Stimulated activated CD8-positive, alpha-beta memory T cell treated with anti-CD3 and anti-CD28 coated beads, Interleukin-7, amount 100 ng/mL, for 4 hours (primary cell): ENCODE results near the gene RHOJ.
"Not testable (repeated sequence)": the region's sequence is repeated elsewhere in the genome, so short reads cannot be mapped to it uniquely, and the experiment has no call there.

Experiments used
- DNase-seq, 2 donors: peaks; one replicate each; pipeline ENCODE4 v3.0.0-alpha.2; 2020; ENCODE audit warnings: low read depth in 2 of 2

Gene RHOJ

DNA sequence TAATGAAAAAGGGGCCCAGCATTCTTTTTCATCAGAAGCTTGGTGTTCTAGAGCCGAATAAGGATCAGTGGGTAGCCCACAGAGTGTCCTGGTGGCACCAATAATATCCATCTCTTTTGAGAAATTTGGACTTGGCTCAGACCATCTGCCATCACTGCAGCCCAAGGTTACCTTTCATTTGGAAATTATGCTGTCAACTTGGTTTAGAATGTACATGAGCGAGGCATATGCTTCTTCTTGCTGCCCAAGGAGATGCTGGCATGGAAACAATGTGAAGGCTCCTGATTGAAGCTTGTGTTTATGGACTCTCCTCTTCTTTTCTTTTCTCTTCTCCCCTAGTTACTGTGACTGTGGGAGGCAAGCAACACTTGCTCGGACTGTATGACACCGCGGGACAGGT lies 64.5 kb downstream of the RHOJ start:
- no peak for DNase-seq

DNA sequence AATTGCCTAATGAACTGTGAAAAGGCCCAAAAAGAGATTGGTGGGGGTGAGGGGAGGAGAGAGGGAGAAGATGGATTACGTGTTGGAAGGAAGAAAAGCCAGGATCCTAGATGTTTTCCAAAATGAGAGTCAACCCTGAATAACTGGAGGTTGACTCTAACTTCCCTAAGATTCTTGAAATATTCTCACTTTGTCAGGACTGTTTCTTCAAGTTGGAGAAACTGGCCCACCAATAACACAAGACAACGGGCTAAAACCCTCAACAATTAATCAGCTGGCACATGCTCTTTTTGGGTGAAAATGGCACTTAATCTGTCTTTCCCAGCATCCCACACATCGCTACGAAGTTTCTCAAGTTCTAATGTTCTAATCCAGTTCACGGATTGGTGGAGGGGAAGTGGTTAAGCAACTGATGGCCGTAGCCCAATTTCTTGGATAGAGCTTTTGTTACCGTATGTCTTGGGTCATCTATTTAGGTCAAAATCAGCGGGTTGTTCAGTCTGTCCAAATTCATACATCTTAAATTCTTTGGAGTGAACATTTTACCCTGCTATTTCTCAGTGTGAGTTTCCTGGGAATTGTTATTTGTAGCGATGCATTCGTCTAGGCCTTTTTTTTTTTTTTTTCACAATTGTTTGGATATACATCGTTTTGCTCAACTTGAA lies 65.5 kb downstream of the RHOJ start:
- DNase-seq, result no peak

DNA sequence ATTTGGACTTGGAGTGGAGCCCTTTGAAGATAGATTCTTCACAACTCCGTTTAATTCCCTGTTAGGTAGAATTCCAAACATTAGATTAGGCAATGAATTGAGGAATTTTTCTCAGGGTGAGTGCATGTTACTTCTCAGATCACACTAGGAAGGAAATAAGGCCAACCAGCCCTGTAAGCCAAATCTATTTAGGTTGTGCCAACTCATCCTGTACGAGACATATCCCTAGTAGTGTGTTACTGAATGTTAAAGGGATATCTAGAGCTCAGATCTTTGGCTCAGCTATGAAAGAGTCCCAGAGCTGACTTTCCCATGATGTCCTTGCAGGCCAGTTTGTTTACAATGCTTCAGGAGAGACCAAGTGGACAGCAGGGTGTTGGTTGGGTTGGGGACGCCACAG lies 68.9 kb downstream of the RHOJ start:
- no peak for DNase-seq

DNA sequence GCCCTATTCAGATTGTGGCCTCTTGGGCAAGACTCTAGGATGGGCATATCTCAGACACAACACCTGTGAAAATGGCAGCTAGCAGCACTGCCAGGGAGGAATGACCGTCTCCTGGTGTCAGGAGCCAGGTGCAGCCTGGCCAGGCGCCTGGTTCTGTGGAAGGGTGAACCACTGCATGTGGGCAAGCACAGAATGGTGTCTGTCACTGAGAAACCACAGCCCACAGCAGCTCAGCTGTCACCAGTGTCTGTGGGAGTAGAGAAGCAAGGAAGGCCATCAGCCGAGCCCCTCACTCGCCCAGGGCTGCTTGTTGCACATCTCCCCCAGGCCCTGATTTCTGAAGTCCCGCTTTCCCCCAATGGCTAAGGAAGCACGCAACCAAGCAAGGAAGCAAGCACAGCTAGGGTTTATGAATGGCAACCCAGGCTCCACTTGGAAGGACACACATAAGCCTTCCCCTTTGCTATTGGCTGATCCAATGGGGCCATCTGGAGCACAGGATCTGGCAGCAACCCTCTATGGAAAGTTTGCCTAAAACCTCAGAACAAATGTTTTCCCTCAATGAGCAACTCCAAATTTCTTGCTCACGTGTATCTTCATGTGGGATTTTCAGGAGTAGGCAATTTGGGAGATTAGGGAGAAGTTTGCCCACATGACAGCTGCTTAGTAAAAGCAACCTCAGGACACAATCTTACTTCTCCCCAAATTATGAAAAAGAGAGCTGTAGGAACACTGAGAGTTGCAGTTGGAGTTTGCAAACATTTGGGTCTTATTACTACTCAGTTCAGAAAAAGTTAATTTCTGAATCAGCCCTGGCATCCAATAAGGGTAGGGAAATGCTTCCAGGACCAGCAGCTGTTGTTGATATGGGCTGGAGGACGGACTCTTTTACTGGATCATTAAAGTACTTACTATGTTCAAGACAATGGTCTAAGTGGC lies 69.7 kb downstream of the RHOJ start:
- DNase-seq, result no peak

DNA sequence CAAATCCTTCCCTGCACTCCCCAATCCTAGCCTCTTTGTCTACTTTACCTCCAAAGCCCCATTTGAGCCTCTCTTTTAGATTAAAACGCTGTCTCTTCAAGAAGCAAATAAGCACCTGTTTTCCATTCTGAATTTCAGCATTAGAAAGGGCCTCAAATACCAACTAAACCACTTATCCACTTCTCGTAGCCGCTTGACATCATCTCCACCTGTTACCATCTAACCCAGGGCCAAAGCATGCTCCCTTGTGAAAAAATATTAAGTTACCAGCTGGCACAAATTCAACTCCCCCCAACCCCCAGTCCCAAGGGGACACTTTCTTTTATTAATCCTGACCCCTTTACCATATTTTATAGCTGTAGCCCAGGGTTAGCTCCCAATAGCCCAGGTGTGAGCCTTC lies 71.4 kb downstream of the RHOJ start:
- no peak for DNase-seq

DNA sequence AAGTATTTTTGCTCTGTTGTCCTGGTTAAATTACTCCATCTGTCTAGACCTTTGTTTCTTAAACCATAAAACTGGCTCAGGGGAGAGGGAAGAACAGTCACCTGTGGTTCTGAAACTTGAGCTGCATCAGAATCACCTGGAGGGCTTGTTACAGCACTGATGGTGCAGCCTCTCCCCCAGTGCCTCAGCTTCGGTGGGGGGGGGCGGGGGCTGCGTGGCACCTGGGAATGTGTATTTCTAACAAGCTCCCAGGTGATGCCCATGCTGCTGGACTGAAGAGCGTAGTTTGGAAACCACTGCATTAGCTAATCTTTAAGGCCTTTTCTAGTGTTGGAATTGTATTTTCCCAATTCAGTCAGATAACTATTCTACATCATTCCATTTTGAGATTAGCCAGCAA lies 71.8 kb downstream of the RHOJ start:
- DNase-seq, result no peak

DNA sequence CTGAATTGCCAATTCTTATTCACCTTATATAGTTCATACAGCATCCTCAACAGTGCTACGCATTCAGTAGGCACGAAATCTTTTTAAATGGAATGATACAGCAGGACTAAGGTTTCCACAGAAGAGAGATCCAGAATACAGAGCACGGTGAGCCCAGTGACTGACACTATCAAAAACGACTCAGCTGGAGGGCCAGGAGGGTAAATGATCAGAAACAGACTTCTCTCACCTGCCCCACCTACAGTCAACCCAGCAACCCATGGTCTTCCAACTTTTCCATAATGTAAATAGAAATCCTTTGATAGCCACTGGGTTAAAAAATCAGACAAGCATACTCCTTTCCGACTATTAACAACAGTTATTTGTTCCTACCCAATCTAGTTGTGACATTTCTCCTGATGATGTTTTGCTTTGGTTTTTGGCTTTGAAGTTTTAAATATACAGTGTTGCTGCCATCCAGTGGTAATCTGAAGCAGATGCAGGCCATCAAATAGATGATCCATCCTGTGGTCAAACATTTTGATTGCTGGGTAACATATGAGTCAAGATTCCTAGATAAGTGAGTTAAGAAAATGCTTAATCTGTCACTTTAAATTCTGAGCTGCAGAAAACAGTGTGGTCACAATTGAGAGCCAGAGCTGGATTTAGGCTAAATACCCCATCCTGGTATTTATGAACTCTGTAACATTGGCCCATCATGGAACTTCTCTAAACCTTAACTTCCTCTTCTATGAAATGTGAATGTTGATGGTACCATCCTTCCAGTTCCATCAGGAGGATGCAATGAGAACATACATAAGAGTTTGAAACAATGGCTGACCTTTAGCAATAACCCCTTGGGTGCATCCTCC lies 72.5 kb downstream of the RHOJ start:
- DNase-seq, result no peak

DNA sequence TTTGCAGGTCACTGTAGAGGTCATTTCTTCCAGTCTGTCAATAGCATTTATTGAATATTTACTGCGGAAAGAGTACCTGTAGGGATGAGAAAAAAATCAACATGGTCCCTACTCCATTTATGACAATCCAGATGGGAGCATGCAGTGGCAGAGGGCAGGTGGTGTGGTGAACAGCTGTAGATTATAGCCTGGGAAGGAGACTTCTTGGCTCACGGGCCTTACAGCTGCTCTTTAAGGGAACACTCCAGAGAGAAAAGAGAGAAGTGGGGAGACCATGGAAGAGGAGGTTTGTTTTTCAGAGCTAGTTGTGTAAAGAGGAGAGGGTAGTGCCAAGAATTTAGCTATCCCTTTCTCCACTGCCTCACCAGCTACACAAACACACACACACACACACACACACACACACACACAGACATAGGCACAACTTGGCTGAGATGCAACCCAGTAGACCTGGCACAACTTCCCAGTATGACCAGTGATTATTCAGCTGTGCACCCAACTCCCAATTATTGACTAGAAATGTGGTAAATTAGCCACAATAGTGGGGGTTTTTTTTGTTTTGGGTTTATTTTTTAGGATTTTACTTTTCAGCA lies 73.4 kb downstream of the RHOJ start:
- DNase-seq, result no peak

DNA sequence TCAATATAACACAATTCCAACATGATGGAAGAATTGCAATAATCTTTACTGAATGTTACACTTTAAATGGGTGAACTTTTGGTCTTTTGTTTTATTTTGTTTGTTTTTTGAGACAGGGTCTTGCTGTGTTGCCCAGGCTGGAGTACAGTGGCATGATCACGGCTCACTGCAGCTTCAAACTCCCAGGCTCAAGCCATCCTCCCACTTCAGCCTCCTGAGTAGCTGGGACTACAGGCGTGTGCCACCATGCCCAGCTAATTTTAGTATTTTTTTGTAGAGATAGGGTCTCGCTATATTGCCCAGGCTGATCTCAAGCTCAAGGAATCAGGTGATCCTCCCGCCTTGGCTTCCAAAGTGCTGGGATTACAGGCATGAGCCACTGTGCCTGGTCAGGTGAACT lies 75.7 kb downstream of the RHOJ start:
- not testable (repeated sequence) for DNase-seq

DNA sequence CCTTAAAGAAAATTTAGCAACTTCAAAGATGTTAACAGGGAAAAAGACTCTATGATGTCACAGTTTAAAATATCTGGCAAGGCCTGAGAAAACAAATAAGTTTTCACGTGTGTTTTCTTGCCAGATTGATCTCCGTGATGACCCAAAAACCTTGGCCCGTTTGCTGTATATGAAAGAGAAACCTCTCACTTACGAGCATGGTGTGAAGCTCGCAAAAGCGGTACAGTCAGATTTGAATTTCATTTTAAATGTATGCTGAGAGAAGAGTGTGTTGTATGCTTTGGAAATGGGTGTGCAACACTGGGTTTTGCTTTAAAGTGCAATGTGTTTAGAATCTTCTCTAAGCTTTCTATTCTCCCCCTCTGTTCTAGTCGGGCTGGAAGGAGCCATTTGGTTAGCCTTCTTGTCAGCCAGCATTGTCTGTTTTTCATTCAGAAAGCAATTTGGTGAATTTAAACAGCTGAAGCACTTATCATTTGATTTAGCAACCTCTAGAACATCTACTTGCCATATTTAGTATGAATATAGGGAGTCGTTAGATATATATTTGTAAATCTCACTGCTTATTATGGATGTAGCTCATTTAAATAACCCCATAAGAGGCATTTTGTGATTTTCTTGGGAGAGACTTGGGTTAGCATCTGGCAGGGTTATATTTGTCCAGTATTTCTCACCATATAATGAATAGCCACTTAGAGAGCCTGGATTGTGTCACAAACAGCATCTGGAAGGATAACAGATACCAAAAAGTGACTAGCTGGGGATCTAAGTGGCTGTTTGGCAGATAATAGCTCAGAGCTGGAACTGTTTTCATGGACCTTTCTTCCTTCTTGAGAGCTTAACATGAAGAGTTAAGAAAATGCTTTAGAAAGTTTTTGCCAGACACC lies 79.0 kb downstream of the RHOJ start:
- DNase-seq, result no peak

DNA sequence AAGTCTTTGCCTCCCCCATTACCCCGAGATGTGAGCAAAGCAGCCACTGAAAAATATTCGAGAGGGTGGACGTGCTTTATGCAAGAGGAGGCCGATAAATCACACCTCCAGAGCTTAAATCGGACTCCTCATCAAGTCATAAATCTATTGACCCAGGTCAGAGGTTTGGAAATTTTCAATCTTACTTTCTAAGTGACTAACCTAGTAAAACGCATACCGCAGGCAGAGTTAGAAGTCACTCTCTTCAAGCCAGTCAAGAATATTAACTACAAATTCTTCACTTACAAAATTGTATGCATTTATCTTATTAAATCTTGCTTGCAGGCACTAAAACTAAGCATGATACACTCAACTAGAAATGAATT lies 79.6 kb downstream of the RHOJ start:
- no peak for DNase-seq

DNA sequence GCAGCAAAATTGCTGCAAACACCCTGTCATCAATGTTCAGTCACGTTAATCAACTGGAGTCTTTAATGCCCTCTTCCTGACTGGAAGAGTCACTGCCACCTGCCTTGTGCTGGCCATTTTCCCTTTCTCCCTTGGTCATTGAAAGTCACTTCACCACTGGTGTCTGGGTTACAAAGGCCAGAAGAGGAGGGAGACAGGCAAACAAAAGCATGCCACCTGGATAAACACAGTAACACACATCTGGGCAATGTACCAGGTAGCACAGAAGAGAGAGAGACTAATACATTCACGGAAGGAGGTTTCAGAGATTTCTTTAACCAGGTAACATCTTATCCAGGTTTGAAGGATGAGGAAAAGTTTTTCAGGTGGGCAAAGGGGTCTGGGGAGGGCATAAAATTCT lies 81.8 kb downstream of the RHOJ start:
- no peak for DNase-seq

DNA sequence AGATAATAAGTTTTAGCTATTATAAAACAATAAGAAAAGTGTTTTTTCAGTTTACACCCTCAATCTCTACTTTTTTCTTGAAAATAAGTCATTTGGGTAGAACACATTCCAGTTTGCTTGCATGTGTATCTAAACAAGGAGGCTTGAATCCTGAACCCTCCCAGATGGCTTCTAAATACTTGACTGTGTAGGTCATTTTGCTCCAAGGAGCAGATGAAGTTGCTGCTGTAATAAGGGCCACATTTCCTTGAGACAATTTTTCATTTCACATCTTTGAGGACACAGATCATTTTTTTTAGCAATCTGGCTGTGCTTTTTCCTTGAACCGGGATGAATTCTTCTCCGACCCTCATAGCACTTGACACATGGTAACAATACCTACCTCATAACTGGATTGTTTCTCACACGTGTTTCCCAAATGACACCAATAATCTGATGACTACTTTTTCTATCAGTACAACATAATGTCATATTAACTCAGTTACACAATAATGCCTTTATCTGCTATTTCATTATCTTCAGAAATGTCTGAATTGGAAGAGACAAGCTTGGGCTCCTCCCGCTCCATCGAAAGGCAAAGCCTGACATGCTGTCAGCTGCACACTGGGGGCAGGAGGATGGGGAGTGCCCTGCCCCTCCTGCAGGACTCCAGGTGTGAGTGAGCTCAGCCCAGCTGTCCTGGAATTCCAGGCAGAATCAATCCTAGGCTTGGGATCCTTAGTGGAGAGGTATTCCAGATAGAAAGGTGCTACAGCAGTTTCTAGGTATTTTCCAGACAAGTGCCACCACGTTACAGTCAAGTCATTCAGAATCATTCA lies 83.6 kb downstream of the RHOJ start:
- DNase-seq, result no peak

DNA sequence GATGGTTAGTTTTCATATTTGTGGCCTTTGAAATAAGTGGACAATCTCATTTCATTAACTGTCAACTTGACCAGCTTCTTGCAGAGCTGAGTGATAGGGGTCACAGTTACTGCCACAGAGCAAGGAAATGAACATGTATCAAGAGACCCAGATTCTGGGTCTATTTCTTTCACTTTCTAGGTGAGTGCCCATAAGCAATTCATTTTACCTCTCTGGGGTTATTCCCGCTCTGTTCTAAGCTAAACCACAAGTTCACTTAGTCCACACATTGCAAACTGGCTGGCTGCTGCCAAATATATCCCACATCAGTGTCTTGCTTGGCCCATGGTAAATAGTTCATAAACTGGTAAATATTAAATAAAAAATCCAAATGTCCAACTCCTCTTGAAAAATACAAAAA lies 84.6 kb downstream of the RHOJ start:
- DNase-seq, result no peak

DNA sequence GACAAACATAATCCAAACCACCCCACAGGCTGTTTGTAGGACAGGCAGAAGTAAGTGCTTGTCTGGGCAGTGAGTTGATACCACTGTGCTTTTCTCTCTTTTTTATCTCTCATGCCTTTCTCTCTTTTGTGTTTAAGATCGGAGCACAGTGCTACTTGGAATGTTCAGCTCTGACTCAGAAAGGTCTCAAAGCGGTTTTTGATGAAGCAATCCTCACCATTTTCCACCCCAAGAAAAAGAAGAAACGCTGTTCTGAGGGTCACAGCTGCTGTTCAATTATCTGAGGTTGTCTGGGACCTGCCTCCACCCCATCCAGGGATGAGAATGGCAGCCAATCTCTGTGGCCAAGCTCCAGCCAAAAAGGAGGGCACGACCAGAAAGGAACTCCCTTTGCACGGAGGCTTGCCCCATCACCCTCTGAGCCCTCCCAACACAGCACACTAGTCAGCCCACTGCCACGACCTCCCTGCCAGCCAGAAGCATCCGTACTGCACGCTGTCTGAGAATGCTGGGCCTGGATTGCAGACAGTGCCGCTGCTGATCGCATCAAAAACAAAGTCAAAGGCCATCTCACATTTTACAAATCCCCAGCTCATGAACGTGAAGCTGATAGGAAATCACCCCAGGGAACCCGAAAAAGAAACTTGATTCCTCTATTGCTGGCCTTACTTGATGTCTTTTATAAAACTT lies 86.6 kb downstream of the RHOJ start:
- no peak for DNase-seq

DNA sequence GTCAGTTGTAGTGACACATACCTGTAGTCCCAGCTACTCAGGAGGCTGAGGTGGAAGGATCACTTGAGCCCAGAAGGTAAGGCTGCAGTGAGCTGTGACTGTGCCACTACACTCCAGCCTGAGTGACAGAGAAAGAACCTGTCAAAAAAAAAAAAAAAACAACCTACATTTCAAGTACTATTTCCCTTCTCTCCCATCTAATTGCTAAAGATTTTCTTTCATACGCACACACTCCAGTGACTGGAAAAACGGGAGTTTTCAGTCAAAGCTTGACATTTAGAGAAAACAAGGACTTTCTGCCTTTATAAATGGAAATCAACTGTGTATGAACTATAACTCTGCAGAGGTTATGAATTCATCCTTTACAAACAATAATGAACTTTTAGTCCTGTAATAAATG lies 88.6 kb downstream of the RHOJ start:
- no peak for DNase-seq

DNA sequence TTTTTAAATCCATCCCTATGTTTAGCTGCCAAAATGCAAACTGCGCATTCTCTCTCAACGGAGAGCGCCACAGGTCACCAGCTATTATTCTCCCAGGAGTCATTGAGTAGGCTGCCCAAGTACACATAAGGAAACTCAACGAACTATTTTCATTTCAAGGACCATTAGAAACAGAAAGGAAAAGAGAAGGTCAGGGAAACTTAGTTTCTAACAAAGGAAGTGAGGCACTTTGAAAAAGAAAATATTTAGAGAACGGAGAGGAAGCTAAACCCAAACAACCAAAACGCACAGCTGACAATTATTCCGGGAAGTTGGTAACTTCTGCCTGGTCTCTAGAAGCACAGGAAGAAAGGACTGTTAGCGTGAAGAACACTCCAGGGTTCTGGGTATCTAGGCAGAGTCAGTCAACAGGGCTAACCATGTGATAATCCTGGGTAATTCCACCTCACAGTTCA lies 91.0 kb downstream of the RHOJ start:
- DNase-seq, result no peak

DNA sequence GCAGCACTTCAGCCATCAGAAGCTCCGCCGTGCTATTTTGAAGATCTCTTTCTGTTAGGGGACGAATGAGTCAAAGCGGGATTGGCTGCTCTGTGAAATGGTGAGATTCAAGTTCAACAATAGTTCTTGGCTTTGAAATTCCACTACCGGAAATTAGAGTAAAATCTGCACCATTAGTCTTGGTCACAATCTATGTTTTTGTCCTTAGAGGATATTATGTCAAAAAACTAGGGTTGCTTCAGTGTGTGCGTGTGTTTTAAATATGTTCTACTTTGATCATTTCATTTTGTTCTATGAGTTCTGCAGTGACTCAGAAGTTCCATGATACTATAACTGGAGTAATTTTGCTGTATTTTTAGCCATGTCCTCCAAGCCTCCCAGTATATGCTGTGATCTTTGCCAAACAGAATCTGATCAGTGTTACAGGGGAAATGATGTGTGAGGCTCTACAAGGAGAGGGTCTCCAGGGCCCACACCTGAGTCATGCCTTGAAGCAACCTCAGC lies 91.9 kb downstream of the RHOJ start:
- DNase-seq, result no peak

DNA sequence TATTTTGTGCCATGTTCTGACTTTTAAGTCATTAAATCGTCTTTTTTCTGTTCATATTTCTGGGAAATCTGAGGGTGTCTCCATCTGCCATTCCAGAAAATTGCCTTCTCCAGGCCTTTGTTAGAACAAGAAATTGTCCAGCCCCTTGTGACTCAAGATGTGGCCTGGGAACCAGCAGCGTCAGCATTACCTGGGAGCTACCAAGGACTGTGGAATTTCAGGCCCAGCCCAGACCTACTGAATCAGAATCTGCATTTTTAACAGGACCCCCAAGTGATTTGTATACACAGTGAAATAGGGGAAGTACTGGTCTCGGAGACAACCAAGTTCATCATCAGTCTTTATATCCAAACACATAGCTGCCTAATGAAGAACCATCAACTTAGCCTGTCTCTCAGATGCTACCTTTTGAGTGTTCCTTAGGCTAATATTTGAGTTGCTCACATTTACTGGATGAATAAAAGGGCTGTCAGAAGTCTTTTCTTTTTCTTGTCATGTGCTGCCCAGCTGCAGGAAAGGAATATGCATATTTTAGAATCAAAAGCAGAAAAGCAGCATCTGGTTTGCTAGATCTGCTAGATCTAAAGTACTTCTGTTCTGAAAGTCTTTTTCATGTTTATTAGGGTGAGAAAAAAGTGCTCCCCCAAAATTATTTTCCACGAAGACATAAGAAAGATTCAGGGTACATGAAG lies 93.3 kb downstream of the RHOJ start:
- DNase-seq, result no peak
